Gastroesophageal sphincter (tissue), 4 donors: ENCODE data around the gene KCNMA1. TPM values are rescaled to one million over a fixed set of nuclear protein-coding genes. Genes with fewer than 3 reads are reported as not detected.

Experiments
- ATAC-seq: fragments of 150-250 bp; one replicate; pipeline ENCODE4 v1.9.1; 2016; ENCODE audit warnings: mild to moderate bottlenecking, moderate library complexity
- H3K27ac ChIP-seq, 4 donors: fragments of 200-600 bp; sonication (generic) in 3 of 4; 1 replicate in 3 of 4; 2 replicates in 1 of 4; pipeline ENCODE4 v1.5.1; 2016 to 2019
- H3K27me3 ChIP-seq: fragments of 200-600 bp; sonication (generic); one replicate; pipeline ENCODE4 v1.5.1; 2019
- H3K36me3 ChIP-seq, 2 donors: fragments of 200-600 bp; sonication (generic); one replicate each; pipeline ENCODE4 v1.5.1; 2019; ENCODE audit warnings: control low read depth in 1 of 2
- H3K4me1 ChIP-seq, 3 donors: fragments of 200-600 bp; sonication (generic); 1 replicate in 2 of 3; 2 replicates in 1 of 3; pipeline ENCODE4 v1.5.1; 2016 to 2019; ENCODE audit warnings: control low read depth in 2 of 3
- H3K4me3 ChIP-seq, 2 donors: fragments of 200-600 bp; sonication (generic); one replicate each; pipeline ENCODE4 v1.5.1; 2019; ENCODE audit warnings: mild to moderate bottlenecking in 1 of 2, moderate library complexity in 1 of 2
- H3K9me3 ChIP-seq, 3 donors: fragments of 200-600 bp; sonication (generic); one replicate each; pipeline ENCODE4 v1.5.1; 2017 to 2019; ENCODE audit warnings: control low read depth in 2 of 3
- EP300 ChIP-seq: sonication (generic); formaldehyde crosslinking; IDR thresholded peaks from one replicate; pipeline ENCODE4 v1.6.1; 2017; ENCODE audit warnings: antibody characterized with exemption, mild to moderate bottlenecking
- POLR2A ChIP-seq, 2 donors: fragments of 450-650 bp; IDR thresholded peaks; one replicate each; pipeline ENCODE4 v1.6.1; 2017; ENCODE audit warnings: antibody characterized with exemption in 2 of 2, mild to moderate bottlenecking in 2 of 2, moderate library complexity in 1 of 2
- POLR2AphosphoS5 ChIP-seq: sonication (generic); formaldehyde crosslinking; IDR thresholded peaks from one replicate; pipeline ENCODE4 v1.6.1; 2017; ENCODE audit warnings: antibody characterized with exemption
- WGBS, 2 donors: methylation state at CpG; one replicate each; pipeline ENCODE4 v1.1.5; 2018; ENCODE audit warnings: low coverage in 1 of 2; 5-methylcytosine and 5-hydroxymethylcytosine counted together
- total RNA-seq, 4 donors: library from RNA; depleted of rRNA; stranded (reverse); fragments of >200 nt; gene quantifications; one replicate each; pipeline ENCODE4 v1.1.0, GENCODE V29; 2016
- TF ChIP-seq, protein P1 (sequence below), 4 experiments: fragments of 200-600 bp in 2 of 4; fragments of 450-650 bp in 2 of 4; sonication (generic) in 1 of 4; IDR thresholded peaks; one replicate each; pipeline ENCODE4 v1.5.1; 2017 to 2019; ENCODE audit warnings: antibody characterized with exemption in 4 of 4, mild to moderate bottlenecking in 2 of 4, moderate library complexity in 2 of 4

Gene KCNMA1
- total RNA-seq, 4 donors from 2014 or later, result 168 to 389 (median 323) TPM

DNA sequence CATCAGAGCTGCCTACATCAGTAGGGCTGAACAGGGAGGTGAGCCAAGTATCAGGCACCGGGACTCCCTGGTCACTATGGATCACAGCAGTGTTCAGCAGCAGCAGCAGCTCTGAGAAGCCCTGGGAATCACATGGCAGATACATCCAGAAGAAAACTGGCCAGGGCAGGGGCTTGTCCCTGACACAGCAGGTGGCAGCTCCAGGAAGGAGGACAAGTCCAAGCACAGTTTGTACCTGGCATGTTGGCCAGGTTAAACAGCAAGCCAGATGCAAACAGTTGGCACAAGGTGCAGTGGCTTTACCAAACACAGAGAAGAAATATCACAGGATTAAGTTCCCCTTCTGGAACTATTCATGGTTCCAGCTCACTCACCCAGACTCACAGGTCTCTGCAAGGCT, 139.4 kb downstream of the KCNMA1 start:
- no peaks in the 10 kb centered on the region for H3K27me3 ChIP-seq
- no peaks in the 10 kb centered on the region for H3K9me3 ChIP-seq
- no peak for ATAC-seq
- peaks cover 0 to 4% of the 10 kb centered on the region in 2 donors for H3K36me3 ChIP-seq
- 43 to 60% methylated on average over 1 of the region's 1 CpG for WGBS, 2 donors
- H3K27ac ChIP-seq, result peak overlapping the region in 3 of 4 donors; percentile 57 to 64 (median 62)
- peaks cover 0 to 69% (median 12%) of the 10 kb centered on the region in 3 donors for H3K4me1 ChIP-seq
- TF ChIP-seq POLR2AphosphoS5 (no peak), POLR2A (IDR thresholded peaks at IDR 0.05) (no peak), EP300 (no peak)
- TF ChIP-seq, protein P1, sequence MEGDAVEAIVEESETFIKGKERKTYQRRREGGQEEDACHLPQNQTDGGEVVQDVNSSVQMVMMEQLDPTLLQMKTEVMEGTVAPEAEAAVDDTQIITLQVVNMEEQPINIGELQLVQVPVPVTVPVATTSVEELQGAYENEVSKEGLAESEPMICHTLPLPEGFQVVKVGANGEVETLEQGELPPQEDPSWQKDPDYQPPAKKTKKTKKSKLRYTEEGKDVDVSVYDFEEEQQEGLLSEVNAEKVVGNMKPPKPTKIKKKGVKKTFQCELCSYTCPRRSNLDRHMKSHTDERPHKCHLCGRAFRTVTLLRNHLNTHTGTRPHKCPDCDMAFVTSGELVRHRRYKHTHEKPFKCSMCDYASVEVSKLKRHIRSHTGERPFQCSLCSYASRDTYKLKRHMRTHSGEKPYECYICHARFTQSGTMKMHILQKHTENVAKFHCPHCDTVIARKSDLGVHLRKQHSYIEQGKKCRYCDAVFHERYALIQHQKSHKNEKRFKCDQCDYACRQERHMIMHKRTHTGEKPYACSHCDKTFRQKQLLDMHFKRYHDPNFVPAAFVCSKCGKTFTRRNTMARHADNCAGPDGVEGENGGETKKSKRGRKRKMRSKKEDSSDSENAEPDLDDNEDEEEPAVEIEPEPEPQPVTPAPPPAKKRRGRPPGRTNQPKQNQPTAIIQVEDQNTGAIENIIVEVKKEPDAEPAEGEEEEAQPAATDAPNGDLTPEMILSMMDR (IDR thresholded peaks at IDR 0.05), result no peak
- no peak overlapping the region for H3K4me3 ChIP-seq

DNA sequence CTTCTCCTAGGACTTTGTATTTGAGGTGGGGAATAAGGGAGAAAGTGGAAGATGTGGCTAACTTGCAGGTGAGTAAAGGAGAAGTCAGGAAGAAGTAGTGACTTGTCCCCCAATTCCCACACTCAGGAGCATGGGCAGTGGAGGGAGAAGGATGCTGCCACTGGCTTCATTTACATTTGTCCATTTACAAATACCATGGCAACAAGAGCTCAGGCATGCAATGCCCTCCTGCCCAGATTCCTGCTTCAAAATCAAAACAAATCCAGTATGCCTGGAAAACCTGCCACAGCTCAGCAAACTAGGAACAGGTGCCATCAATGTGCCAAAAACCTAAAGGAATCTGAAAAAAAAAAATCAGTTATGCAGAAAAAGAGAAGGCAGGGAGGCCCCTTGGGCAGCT, 139.9 kb downstream of the KCNMA1 start:
- ATAC-seq, result no peak
- H3K36me3 ChIP-seq, result peaks cover 0 to 7% of the 10 kb centered on the region in 2 donors
- H3K27me3 ChIP-seq, result no peaks in the 10 kb centered on the region
- H3K9me3 ChIP-seq, result no peaks in the 10 kb centered on the region
- H3K4me3 ChIP-seq, result no peak overlapping the region
- TF ChIP-seq, protein P1 (IDR thresholded peaks at IDR 0.05), result no peak
- no peak for TF ChIP-seq POLR2A (IDR thresholded peaks at IDR 0.05)
- no peak for TF ChIP-seq EP300
- TF ChIP-seq POLR2AphosphoS5, result no peak
- peaks cover 0 to 69% (median 12%) of the 10 kb centered on the region in 3 donors for H3K4me1 ChIP-seq
- H3K27ac ChIP-seq, result peak overlapping the region in 3 of 4 donors; percentile 57 to 64 (median 62)

DNA sequence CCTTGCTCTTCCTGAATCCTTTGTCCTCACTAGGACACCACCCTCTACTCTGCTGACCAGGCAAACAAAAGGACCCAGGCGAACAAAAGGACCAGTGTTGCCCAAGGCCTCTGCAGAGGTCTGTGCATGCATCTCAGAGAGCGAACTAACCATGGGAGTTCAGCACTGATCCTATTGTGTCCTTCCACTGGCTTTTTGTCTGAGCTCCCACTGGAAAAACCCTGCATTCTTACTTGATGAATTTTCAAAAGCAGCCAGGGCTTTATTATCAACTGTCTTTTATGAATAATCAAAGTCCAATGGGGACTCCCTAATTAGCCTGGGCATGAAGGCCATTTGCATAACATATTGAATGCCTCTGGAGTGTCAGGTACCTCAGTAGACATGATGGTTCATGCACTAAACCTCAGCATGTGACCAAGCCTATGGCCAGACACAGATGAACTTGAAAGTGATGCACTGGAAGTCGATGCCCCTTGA, 140.6 kb downstream of the KCNMA1 start:
- ATAC-seq, result no peak
- no peak overlapping the region for H3K4me3 ChIP-seq
- H3K4me1 ChIP-seq, result peaks cover 0 to 63% (median 12%) of the 10 kb centered on the region in 3 donors
- 67 to 89% methylated on average over 2 of the region's 3 CpGs for WGBS, 2 donors
- no peaks in the 10 kb centered on the region for H3K27me3 ChIP-seq
- H3K27ac ChIP-seq, result peak overlapping the region in 3 of 4 donors; percentile 5 to 64 (median 57)
- TF ChIP-seq, protein P1 (IDR thresholded peaks at IDR 0.05), result no peak
- TF ChIP-seq POLR2A (IDR thresholded peaks at IDR 0.05) (no peak), POLR2AphosphoS5 (no peak), EP300 (no peak)
- H3K36me3 ChIP-seq, result peaks cover 0 to 7% of the 10 kb centered on the region in 2 donors
- no peaks in the 10 kb centered on the region for H3K9me3 ChIP-seq

DNA sequence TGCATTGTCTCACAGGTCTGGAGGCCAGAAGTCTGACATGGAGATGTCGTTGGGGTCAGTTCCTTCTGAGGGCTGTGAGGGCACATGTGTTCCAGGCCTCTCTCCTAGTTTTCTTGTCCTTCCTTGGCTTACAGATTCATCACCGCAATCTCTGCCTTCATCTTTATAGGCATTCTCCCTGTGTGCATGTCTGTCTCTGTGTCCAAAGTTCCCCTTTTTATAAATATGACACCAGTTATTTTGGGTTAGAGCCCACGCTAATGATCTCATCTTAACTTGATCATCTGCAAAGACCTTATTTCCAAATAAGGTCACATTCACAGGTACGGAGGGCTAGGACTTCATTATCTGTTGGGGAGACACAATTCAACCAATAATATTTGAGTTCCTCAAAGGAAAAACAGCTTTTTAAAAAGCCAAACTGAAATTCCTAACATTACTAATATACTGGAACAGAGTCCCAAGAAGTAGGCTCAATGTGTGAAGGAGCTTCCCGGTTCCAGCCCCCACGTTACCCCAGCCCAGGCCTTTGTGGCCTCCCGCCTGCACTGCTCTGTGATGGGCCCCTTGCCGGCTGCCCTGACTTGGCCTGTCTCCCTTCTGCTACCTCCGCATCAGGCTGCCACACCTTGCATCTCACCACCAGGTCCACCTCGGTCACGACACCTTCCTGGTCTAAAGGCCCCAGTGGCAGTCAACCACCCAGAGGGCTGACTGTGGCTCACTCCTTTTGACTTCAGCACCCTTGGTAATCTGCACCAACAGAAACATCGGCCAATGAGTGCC, 142.7 kb downstream of the KCNMA1 start:
- peak overlapping the region in 2 of 4 donors; percentile 14 to 47 for H3K27ac ChIP-seq
- TF ChIP-seq POLR2A (IDR thresholded peaks at IDR 0.05) (no peak), POLR2AphosphoS5 (no peak), EP300 (no peak)
- TF ChIP-seq, protein P1 (IDR thresholded peaks at IDR 0.05), result no peak
- WGBS, 2 donors, result 72 to 85% methylated on average over 5 to 9 of the region's 12 CpGs
- H3K9me3 ChIP-seq, result no peaks in the 10 kb centered on the region
- H3K4me3 ChIP-seq, result no peak overlapping the region
- no peaks in the 10 kb centered on the region for H3K27me3 ChIP-seq
- H3K36me3 ChIP-seq, result peaks cover 0 to 7% of the 10 kb centered on the region in 2 donors
- no peak for ATAC-seq
- H3K4me1 ChIP-seq, result peaks cover 0 to 63% (median 8%) of the 10 kb centered on the region in 3 donors

DNA sequence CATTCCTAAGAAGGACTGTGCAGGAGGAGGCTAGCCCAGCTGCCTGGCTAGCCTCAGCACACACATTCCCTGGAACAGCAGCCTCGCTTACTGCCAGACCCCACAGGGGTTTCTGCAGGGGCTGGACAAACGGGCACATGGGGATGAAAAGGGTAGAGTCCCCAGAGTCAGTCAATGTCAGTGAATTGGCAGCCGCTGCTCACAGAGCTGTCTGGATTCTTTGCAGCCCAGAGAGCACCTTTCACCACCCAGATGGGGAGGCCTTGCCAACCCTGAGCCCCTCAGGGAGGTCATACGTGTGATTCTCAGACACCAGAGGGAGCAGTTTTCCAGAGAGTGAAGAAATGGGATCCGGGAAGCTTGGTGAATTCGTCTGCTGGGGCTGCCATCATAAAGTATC, 143.3 kb downstream of the KCNMA1 start:
- peak overlapping the region in 1 of 4 donors; percentile 47 for H3K27ac ChIP-seq
- WGBS, 2 donors, result 0 to 39% methylated on average over 2 to 3 of the region's 6 CpGs
- H3K9me3 ChIP-seq, result no peaks in the 10 kb centered on the region
- peaks cover 0 to 7% of the 10 kb centered on the region in 2 donors for H3K36me3 ChIP-seq
- peaks cover 0 to 69% (median 8%) of the 10 kb centered on the region in 3 donors for H3K4me1 ChIP-seq
- TF ChIP-seq POLR2AphosphoS5 (no peak), EP300 (no peak), POLR2A (IDR thresholded peaks at IDR 0.05) (no peak)
- TF ChIP-seq, protein P1 (IDR thresholded peaks at IDR 0.05), result peak in 3 of 4 experiments; percentile 19 to 51 (median 25)
- H3K27me3 ChIP-seq, result no peaks in the 10 kb centered on the region
- no peak for ATAC-seq
- H3K4me3 ChIP-seq, result no peak overlapping the region
